Naive B cell (primary cell): ENCODE measurements around the gene PALLD. TPM values are rescaled to one million over a fixed set of nuclear protein-coding genes. Genes with fewer than 3 reads are reported as not detected.

Source experiments
- ATAC-seq, 2 donors: fragments of 150-1000 bp; cut with Tn5 transposase; 2 replicates each; pipeline ENCODE4 v1.10.0; 2021; ENCODE audit warnings: low read depth in 2 of 2, mild to moderate bottlenecking in 2 of 2, moderate library complexity in 2 of 2
- DNase-seq: peaks from one replicate; pipeline ENCODE4 v3.0.0; 2022
- H3K27ac Mint-ChIP-seq, 6 donors: one replicate each; pipeline ENCODE4 v1.8.0; 2020 to 2022; ENCODE audit warnings: mild to moderate bottlenecking in 6 of 6, mixed read lengths in 6 of 6, moderate library complexity in 5 of 6, inconsistent platforms in 2 of 6
- H3K27me3 Mint-ChIP-seq, 3 donors: one replicate each; pipeline ENCODE4 v1.8.0; 2021 to 2022; ENCODE audit warnings: mixed read lengths in 3 of 3, mild to moderate bottlenecking in 1 of 3
- H3K36me3 Mint-ChIP-seq, 2 donors: one replicate each; pipeline ENCODE4 v1.8.0; 2020 to 2022; ENCODE audit warnings: mixed read lengths in 2 of 2, inconsistent platforms in 1 of 2, mild to moderate bottlenecking in 1 of 2
- H3K4me1 Mint-ChIP-seq, 3 donors: one replicate each; pipeline ENCODE4 v1.8.0; 2020 to 2022; ENCODE audit warnings: mixed read lengths in 3 of 3, inconsistent platforms in 1 of 3, mild to moderate bottlenecking in 1 of 3, moderate library complexity in 1 of 3
- H3K4me3 Mint-ChIP-seq, 8 donors: one replicate each; pipeline ENCODE4 v1.8.0; 2020 to 2022; ENCODE audit warnings: mild to moderate bottlenecking in 8 of 8, mixed read lengths in 8 of 8, moderate library complexity in 8 of 8, inconsistent platforms in 2 of 8
- H3K9me3 Mint-ChIP-seq, 7 donors: one replicate each; pipeline ENCODE4 v1.8.0; 2020 to 2022; ENCODE audit warnings: mixed read lengths in 7 of 7, mild to moderate bottlenecking in 5 of 7, inconsistent platforms in 2 of 7, moderate library complexity in 1 of 7
- polyA plus RNA-seq, 6 donors: library from polyadenylated mRNA; unstranded; fragments of 300-500 nt; fragmentation: Illumina TruSeq; gene quantifications; one replicate each; pipeline ENCODE4 v1.2.3, GENCODE V29; 2021; ENCODE audit warnings: low read depth in 6 of 6

Gene PALLD
- polyA plus RNA-seq, 6 donors from 2014 or later, result 0.58 to 0.83 (median 0.78) TPM; not detected in 2

DNA sequence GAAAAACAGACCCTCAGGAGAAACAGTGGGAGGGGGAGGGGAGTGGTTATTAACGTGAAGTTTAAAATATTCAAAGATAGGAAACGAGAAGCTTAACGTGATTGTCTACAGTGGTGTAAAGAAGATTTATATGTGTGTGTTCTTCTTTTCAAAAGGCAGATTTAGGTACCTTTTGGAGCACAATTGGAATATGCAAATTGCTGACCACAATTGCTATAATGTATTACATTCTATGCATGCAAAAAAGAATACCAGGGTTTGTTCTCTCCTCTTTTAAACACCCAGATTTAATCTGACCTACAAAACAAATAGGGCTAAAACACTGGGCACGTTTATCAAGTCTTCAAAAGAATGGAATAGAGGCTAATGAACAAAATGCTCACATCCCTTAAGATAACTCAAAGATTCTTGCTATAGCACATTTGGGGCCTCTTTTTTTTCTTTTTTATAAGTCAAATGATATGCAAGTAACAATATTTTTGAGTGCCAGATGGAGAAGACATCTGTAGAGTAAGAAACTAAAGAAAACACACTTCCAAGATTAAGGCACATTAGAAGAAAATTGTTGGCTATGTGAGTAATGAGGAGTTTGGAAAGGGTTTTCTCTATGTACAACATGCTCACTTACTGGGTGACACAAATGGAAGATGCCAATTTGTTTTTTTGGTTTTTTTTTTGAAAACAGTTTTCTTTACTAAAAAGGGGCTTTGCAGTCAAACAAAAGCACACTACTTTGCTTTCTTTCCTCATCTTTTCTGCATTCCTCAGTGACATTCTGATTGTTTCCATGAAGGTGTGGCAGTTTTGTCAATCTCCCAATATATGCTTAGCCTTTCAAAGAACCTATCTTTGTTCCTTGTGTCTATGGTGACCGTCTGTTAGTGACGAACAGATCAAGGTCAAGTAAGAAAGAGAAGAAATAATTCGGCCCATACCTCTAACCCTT lies 240.3 kb downstream of the PALLD start:
- H3K4me1 Mint-ChIP-seq, result peaks cover 0 to 2% (median 0%) of the 10 kb centered on the region in 3 donors
- DNase-seq (no peak), ATAC-seq (no peak)
- H3K27ac Mint-ChIP-seq, result no peak overlapping the region
- no peak overlapping the region for H3K4me3 Mint-ChIP-seq
- H3K36me3 Mint-ChIP-seq, result no peaks in the 10 kb centered on the region
- no peaks in the 10 kb centered on the region for H3K9me3 Mint-ChIP-seq
- H3K27me3 Mint-ChIP-seq, result peaks cover 0 to 14% (median 2%) of the 10 kb centered on the region in 3 donors

DNA sequence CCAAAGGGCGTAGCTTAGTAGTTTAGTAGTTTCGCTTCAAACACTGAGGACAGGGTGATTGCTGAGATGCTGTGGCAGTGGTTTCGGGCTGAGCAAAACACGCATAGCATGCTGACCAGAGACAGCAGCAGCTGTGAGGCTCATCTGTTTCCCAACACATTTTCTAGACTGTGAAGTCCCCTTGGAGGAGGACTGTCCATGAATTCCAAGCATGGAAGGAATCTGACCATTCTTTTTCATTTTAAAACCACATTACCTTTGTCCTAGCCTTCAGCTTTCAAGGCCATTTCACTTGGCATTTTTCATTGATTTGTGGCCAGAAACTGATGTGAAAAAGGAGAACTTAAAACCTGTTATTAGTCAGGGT lies 240.9 kb downstream of the PALLD start:
- Mint-ChIP-seq H3K4me1 (peaks cover 0 to 2% (median 0%) of the 10 kb centered on the region in 3 donors), H3K27me3 (peaks cover 0 to 14% (median under 1%) of the 10 kb centered on the region in 3 donors), H3K36me3 (no peaks in the 10 kb centered on the region), H3K4me3 (no peak overlapping the region), H3K9me3 (no peaks in the 10 kb centered on the region), H3K27ac (no peak overlapping the region)
- no peak for ATAC-seq
- no peak for DNase-seq

DNA sequence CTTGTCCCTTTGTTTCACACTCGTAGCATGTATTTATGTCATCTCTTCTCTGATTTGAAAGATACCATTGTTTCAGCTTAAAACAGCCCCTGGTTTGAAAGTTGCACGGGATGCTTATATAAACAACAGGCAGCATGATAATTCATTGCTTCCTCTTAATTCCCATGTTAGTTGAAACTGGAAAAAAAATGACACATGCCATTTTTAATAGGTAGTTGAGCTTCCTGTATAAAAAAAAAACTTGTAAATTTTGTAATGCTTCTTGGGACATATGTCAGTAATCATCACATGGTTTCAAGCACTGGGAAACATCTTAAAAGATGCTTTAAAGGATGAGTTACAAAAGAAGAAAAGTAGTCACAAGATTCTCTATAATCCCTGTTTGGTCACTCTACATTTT lies 243.0 kb downstream of the PALLD start:
- H3K36me3 Mint-ChIP-seq, result no peaks in the 10 kb centered on the region
- no peak overlapping the region for H3K27ac Mint-ChIP-seq
- no peaks in the 10 kb centered on the region for H3K9me3 Mint-ChIP-seq
- ATAC-seq (no peak), DNase-seq (no peak)
- peaks cover 0 to 11% (median 11%) of the 10 kb centered on the region in 3 donors for H3K27me3 Mint-ChIP-seq
- H3K4me3 Mint-ChIP-seq, result no peak overlapping the region
- H3K4me1 Mint-ChIP-seq, result peaks cover 0 to 2% (median 0%) of the 10 kb centered on the region in 3 donors

DNA sequence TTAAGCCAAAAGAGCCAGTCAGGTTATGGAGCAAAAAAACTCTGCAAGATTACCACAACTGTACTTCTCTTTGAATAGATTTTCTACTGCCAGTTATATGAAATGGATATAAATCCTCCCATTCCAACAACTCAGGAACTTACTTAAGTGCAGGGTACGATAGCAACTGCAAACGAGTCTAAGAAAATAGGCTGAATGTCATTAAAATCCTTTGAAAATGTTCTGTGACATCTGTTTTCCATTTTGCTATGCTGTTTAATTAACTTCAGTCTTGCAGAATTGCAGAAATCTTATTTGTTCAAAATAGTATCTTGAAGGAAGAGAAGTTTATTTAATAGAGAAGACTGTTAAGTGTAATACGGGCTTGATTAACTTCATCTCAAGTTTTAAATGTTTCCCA lies 243.8 kb downstream of the PALLD start:
- Mint-ChIP-seq H3K4me1 (peaks cover 0 to 2% (median 0%) of the 10 kb centered on the region in 3 donors), H3K27ac (no peak overlapping the region), H3K36me3 (no peaks in the 10 kb centered on the region), H3K4me3 (no peak overlapping the region), H3K27me3 (peaks cover 0 to 11% (median 3%) of the 10 kb centered on the region in 3 donors), H3K9me3 (no peaks in the 10 kb centered on the region)
- ATAC-seq (no peak), DNase-seq (no peak)

DNA sequence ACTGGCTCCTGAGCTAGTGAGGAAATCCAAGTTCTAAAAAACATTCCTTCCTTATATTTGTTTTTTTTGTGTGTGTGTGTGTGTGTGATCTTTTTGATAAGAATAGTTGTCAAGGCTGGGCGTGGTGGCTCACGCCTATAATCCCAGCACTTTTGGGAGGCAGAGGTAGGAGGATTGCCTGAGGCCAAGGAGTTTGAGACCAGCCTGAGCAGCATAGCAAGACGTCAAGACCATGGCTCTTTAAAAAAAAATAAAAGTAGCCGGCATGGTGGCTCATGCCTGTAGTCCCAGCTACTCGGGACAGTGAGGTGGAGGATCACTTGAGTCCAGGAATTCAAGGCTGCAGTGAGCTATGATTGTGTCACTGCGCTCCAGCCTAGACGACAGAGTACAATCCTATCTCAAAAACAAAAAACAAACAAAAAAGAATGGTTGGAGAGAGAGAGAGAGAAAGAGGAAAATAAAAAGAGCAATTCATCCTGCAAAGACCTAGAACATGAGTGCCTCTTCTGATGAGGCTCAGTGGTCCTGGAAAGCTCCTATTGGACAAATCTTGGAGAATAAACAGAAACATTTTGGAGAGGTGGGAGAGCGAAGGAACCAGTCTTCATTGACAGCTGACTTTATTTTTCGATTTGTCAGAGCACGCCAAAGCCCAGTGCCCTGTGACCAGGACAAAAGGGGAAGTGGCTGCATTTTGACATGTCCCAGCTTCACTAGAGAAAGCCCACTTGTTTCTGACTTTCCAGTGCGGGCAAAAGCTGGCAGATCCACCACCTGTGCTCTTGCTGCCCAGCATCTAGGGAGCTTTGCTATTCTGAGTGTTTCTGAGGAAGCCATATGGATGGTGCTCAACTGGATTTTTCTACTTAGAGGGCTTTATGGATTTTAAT lies 244.7 kb downstream of the PALLD start:
- Mint-ChIP-seq H3K4me1 (peaks cover 0 to 2% (median 0%) of the 10 kb centered on the region in 3 donors), H3K27me3 (peaks cover 0 to 11% (median 0%) of the 10 kb centered on the region in 3 donors), H3K4me3 (no peak overlapping the region), H3K9me3 (no peaks in the 10 kb centered on the region), H3K27ac (no peak overlapping the region), H3K36me3 (no peaks in the 10 kb centered on the region)
- no peak for DNase-seq
- no peak for ATAC-seq

DNA sequence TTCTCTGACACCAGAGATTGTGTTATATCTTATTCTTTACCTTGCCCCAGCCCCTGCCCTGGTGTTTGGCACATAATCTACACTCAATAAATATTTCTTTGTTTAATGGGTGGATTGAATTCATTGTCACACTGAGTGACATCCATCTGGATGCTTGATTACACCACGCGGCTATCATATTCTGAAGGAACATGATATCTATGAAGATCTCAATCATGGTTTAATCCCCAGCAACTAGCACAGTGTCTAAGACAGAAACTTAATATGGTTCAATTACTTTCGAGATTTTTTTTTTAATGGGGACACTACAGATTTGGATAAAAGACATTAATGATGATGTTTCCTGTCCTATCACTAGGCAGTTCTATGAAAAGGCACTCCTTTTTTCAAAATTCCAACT lies 246.3 kb downstream of the PALLD start:
- H3K27me3 Mint-ChIP-seq, result peaks cover 0 to 15% (median 0%) of the 10 kb centered on the region in 3 donors
- no peak for ATAC-seq
- H3K27ac Mint-ChIP-seq, result no peak overlapping the region
- H3K4me3 Mint-ChIP-seq, result no peak overlapping the region
- peaks cover 0 to 2% (median 0%) of the 10 kb centered on the region in 3 donors for H3K4me1 Mint-ChIP-seq
- peaks cover 0 to 6% (median 0%) of the 10 kb centered on the region in 7 donors for H3K9me3 Mint-ChIP-seq
- no peak for DNase-seq
- H3K36me3 Mint-ChIP-seq, result no peaks in the 10 kb centered on the region

DNA sequence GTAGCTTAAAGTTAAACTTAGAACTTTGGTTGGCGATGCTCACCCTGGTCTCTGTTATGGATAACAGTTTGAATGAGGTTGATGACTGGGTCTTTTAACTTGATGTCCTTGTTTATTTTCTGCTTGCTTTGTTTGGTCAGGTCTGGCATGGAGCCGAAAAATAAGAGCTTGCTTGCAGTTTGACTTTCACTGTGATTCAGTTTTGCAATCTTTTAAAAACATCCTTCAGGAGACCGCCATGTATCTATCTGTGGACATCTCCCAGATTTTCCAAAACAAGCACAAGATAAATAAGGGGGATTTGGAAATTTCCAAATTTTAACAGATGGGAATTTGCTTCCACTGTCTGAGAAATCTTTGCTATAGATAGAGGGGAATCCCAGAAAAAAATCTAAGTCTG lies 246.7 kb downstream of the PALLD start:
- no peak for DNase-seq
- ATAC-seq, result no peak
- H3K4me3 Mint-ChIP-seq, result no peak overlapping the region
- no peaks in the 10 kb centered on the region for H3K36me3 Mint-ChIP-seq
- H3K4me1 Mint-ChIP-seq, result peaks cover 0 to 2% (median 0%) of the 10 kb centered on the region in 3 donors
- H3K27me3 Mint-ChIP-seq, result peaks cover 0 to 15% (median 0%) of the 10 kb centered on the region in 3 donors
- H3K27ac Mint-ChIP-seq, result no peak overlapping the region
- peaks cover 0 to 6% (median 0%) of the 10 kb centered on the region in 7 donors for H3K9me3 Mint-ChIP-seq

DNA sequence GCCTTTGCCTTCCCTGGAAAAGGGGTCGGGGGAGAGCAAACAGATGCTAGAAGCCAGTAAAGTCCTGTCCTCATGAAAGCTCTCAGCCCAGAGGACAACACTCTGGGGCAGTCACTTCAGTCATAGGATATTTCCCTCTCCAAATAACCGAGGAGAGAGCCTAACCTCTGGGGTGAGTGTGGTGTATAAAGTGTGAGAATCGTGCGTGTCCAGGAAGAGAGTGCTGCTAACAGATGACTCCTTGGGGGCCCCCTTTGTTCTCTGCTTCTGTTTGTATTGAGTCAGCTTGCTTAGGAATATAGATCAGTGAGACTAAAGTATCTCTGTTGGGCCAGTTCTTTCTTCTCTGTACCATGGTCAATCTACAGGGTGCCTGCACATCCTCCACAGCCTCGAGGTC lies 247.2 kb downstream of the PALLD start:
- ATAC-seq (no peak), DNase-seq (no peak)
- no peaks in the 10 kb centered on the region for H3K36me3 Mint-ChIP-seq
- H3K9me3 Mint-ChIP-seq, result peaks cover 0 to 6% (median 0%) of the 10 kb centered on the region in 7 donors
- peaks cover 0 to 15% (median 0%) of the 10 kb centered on the region in 3 donors for H3K27me3 Mint-ChIP-seq
- no peak overlapping the region for H3K27ac Mint-ChIP-seq
- H3K4me1 Mint-ChIP-seq, result peaks cover 0 to 2% (median 0%) of the 10 kb centered on the region in 3 donors
- H3K4me3 Mint-ChIP-seq, result no peak overlapping the region

DNA sequence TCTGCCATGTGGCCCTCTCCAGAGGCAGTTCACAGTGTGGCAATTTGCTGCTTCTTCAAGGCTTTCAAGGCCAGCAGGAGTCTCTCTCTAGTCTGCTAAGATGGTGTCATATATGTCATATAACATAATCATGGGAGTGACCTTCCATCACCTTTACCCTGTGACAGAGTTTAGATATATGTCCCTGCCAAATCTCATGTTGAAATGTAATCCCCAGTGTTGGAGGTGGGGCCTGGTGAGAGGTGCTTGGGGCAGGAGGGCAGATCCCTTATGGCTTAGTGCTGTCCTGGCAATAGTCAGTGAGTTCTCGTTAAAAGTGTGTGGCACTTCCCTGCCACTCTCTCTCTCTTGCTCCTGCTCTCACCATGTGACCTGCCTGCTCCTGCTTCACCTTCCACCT lies 252.0 kb downstream of the PALLD start:
- no peak for DNase-seq
- Mint-ChIP-seq H3K9me3 (peaks cover 0 to 6% (median 2%) of the 10 kb centered on the region in 7 donors), H3K36me3 (no peaks in the 10 kb centered on the region), H3K27me3 (peaks cover 0 to 6% (median 4%) of the 10 kb centered on the region in 3 donors), H3K27ac (no peak overlapping the region), H3K4me3 (peak overlapping the region in 1 of 8 donors; percentile 0), H3K4me1 (no peaks in the 10 kb centered on the region)
- no peak for ATAC-seq

DNA sequence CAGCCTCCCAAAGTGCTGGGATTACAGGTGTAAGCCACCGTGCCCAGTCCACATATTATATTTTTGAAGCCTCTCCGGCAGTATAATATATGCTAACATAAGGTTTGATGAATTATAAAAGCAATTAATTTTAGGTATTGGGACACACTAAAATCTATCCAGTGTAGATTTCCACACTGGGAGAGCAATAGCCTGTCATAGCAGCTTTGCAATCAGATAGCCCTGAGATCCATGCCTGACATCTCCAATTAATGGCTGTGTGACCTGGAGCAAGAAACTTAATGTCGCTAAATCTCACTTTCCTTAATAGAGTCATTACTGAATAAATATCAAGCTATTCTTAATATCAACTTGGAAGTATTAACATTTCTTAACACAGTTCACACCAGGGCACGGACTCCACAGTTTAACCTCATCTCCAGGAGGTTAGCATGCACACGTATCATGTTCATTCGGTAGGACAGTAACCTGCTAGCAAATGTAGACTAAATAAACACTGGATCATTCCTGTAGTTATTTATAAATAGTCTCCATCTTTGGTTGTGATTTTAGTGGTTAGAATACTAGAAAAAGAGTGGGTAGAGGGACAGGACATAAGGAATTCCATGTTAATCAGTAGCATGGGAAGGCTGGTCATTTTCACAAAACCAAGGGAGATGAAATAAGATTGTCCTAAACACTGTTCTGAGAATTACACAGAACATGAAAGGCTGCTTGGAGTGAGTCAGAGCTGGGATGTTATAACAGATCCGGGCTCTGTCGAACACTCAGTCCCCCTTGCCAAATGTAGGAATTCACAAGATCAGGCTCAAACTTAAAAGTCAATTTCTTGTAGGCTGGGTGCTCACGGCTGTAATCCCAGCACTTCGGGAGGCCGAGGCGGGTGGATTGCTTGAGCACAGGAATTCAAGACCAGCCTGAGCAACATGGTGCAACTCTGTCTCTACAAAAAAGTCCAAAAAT lies 254.7 kb downstream of the PALLD start:
- Mint-ChIP-seq H3K4me1 (no peaks in the 10 kb centered on the region), H3K27ac (no peak overlapping the region), H3K9me3 (peaks cover 0 to 6% (median 2%) of the 10 kb centered on the region in 7 donors), H3K4me3 (peak overlapping the region in 1 of 8 donors; percentile 81), H3K36me3 (no peaks in the 10 kb centered on the region), H3K27me3 (peaks cover 0 to 6% (median 4%) of the 10 kb centered on the region in 3 donors)
- no peak for ATAC-seq
- DNase-seq, result no peak

DNA sequence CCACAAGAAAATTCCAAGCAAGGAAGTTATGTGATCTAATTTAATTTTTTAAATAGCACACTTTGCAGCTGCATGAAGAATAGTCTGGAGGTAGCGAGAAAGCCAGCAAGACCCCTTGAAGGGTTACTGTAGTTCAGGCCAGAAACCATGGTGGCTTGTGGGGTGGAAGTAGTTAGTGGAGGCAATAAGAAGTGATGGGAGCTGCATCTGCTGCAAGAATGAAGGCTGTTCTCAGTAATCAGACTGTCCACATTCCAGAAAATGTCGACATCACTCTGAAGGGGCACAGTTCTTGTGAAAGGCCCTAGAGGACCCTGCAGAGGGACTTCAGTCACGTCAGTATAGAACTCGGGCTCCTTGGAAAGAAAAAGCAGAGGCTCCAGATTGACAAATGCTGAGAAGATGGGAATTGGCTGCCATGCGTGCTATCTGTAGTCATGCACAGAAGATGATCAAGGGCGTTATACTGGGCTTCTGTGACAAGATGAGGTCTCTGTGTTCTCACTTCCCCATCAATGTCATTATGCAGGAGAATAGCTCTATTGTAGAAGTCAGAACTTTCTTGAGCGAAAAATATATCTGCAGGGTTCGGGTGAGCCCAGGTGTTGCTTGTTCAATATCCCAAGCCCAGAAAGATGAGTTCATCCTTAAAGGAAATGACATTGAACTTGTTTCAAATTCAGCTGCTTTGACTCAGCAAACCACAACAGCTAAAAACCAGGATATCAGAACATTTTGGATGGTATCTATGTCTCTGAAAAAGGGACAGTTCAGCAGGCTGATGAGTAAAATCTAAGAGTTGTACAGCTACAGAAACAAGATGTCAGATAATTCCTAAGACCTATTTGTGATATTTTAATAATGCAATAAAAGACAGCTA lies 259.0 kb downstream of the PALLD start:
- Mint-ChIP-seq H3K27ac (no peak overlapping the region), H3K36me3 (no peaks in the 10 kb centered on the region), H3K27me3 (peaks cover 0 to 6% (median 0%) of the 10 kb centered on the region in 3 donors), H3K4me3 (peak overlapping the region in 1 of 8 donors; percentile 23), H3K9me3 (peaks cover 0 to 6% (median 0%) of the 10 kb centered on the region in 7 donors), H3K4me1 (no peaks in the 10 kb centered on the region)
- ATAC-seq (no peak), DNase-seq (no peak)

DNA sequence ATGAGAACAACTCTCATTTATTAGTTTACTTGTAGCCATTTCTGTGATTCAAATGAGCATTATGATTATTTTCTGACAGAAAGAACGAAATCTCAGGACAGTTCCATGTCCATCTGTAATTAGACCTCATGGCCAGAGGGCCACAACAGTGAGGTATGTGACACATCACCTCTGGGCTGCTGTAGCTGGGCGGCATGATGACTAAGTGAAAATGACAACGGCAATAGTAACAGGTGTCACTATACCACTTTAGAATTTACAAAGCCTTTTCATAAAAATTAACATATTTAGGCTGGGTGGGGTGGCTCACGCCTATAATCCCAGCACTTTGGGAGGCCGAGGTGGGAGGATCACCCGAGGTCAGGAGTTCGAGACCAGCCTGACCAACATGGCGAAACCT lies 260.6 kb downstream of the PALLD start:
- Mint-ChIP-seq H3K36me3 (no peaks in the 10 kb centered on the region), H3K27me3 (peaks cover 0 to 6% (median 0%) of the 10 kb centered on the region in 3 donors)
- no peak for ATAC-seq

More for the DNA sequence above, 260.6 kb downstream of the PALLD start:
- no peaks in the 10 kb centered on the region for H3K4me1 Mint-ChIP-seq
- H3K4me3 Mint-ChIP-seq, result no peak overlapping the region
- peaks cover 0 to 6% (median 0%) of the 10 kb centered on the region in 7 donors for H3K9me3 Mint-ChIP-seq
- DNase-seq, result no peak
- H3K27ac Mint-ChIP-seq, result no peak overlapping the region
